Choroid plexus epithelial cell (primary cell): ENCODE measurements around the gene ORAI1.

Experiments used
- DNase-seq: peaks from one replicate; pipeline ENCODE4 v3.0.0-alpha.2; 2010; ENCODE audit warnings: low read depth
- H3K4me3 ChIP-seq: 2 replicates; pipeline ENCODE4 v1.5.1; 2011; ENCODE audit warnings: low read depth, mild to moderate bottlenecking, control low read depth, low read length, moderate library complexity
- TF ChIP-seq, protein P1 (sequence below): conservative IDR thresholded peaks from 2 replicates; pipeline ENCODE4 v1.5.1; 2011; ENCODE audit warnings: low read depth, mild to moderate bottlenecking, control low read depth, inconsistent platforms, low read length, moderate library complexity

The ORAI1 gene

DNA sequence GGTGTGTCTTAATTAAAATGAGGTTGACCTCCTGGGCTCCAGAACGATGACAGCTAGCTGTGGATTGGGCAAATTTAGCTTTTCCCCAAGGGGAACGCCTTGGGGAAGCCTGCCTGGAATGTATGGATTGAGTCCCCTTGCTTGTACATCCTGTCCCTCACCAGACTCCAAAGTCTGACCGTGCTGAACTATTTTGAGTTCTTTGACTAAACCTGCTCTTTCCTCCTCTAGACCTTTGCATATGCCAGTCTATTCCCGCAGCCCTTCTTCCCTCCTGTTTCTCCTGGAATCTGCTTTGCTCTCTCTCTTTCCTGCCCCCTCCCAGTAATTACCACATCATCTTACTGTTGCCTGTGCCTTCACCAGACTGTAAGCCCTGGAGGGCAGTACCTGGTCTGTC lies 34.0 kb upstream of the ORAI1 start:
- H3K4me3 ChIP-seq = no peak overlapping the region
- TF ChIP-seq, protein P1, sequence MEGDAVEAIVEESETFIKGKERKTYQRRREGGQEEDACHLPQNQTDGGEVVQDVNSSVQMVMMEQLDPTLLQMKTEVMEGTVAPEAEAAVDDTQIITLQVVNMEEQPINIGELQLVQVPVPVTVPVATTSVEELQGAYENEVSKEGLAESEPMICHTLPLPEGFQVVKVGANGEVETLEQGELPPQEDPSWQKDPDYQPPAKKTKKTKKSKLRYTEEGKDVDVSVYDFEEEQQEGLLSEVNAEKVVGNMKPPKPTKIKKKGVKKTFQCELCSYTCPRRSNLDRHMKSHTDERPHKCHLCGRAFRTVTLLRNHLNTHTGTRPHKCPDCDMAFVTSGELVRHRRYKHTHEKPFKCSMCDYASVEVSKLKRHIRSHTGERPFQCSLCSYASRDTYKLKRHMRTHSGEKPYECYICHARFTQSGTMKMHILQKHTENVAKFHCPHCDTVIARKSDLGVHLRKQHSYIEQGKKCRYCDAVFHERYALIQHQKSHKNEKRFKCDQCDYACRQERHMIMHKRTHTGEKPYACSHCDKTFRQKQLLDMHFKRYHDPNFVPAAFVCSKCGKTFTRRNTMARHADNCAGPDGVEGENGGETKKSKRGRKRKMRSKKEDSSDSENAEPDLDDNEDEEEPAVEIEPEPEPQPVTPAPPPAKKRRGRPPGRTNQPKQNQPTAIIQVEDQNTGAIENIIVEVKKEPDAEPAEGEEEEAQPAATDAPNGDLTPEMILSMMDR = no peak
- DNase-seq = no peak

DNA sequence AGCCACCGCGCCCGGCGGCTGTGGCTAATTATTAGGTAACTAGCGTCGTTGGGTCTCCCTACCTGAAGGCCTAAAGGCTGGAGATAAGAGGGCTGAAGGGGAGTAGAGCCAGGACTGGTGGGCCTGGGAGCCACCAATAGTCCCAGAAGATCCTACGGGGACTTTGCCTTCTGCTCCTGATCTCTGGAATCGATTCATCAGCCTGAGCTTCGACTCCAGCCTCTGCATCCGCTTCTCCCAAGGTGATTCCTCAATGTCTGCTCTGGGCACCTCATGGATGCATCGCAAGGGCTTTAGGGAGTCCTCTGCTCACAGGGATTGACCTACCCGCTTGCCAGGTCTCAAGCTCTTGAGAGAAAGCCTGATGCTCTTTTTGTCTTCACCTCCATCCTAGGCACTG lies 30.8 kb upstream of the ORAI1 start:
- no peak overlapping the region for H3K4me3 ChIP-seq
- no peak for DNase-seq
- TF ChIP-seq, protein P1 = no peak

DNA sequence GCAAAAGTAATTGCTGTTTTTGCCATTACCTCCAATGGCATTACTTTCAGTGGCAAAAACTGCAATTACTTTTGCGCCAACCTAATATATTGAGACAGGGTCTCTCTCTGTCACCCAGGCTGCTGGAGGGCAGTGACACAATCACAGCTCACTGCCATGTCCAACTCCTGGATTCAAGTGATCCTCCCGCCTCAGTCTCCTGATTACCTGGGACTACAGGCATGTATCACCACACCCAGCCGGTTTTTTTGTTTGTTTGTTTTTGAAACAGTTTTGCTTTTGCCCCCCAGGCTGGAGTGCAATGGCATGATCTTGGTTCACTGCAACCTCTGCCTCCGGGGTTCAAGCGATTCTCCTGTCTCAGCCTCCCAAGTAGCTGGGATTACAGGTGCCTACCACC lies 29.8 kb upstream of the ORAI1 start:
- TF ChIP-seq, protein P1 = no peak
- no peak for DNase-seq
- no peak overlapping the region for H3K4me3 ChIP-seq

DNA sequence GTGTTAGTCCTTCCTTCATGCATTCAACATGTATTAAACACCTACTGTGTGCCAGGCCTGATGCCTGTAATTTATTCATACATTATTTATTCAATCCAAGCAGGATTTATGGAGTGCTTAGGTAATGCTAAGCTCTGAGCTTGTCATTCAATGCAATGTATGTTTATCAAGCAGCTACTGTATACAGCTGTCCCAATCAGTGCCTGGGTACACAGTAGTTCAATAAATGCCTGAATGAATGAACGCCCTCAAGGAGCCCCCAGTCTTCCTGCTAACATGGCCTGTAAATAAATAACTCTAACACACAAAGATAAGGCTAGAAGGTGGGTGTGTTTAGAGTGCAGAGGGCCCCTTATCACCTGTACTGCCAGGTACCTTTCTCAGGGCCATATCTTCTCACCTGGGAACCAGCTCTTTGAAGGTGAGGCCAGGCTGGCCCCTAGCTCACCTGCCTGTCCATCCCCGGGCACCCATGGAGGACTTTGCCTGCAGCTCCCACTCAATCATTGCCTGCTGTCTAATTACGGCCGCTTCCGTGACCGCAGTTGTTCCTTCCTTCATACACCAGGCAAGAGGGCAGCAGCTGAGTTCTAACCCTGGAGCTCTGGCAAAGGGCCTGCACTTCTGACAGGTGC lies 25.5 kb upstream of the ORAI1 start:
- TF ChIP-seq, protein P1 = no peak
- H3K4me3 ChIP-seq = no peak overlapping the region
- DNase-seq = no peak

DNA sequence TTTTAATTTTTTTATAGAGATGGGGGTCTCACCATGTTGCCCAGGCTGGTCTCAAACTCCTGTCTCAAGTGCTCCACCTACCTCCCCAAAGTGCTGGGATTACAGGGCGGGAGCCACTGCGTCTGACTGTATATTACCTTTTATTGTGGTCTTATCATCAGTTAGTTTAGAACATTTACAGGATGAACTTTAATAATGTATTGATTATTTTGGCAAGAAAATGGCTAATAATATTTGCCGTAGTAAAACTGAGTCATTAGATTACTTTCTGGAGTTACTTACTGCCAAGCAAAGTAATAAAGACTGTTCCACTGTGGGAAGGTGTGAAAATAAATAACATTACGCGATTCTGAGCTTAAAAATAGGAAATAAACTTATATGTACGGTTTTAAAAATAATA lies 23.6 kb upstream of the ORAI1 start:
- no peak overlapping the region for H3K4me3 ChIP-seq
- DNase-seq = no peak
- TF ChIP-seq, protein P1 = no peak

DNA sequence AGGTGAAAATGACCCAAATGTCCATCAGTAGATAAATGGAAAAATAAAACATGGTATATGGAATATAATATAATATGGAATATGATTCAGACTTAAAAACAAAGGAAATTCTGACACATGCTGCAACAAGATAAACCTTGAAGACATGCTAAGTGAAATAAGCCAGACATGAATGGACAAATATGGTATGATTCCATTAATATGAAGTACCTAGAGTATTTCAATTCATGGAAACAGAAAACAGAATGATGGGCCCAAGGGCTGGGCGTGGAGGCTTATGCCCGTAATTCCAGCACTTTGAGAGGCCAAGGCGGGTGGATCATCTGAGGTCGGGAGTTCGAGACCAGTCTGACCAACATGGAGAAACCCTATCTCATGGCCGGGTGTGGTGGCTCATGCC lies 22.7 kb upstream of the ORAI1 start:
- H3K4me3 ChIP-seq = no peak overlapping the region
- no peak for DNase-seq
- TF ChIP-seq, protein P1 = no peak

DNA sequence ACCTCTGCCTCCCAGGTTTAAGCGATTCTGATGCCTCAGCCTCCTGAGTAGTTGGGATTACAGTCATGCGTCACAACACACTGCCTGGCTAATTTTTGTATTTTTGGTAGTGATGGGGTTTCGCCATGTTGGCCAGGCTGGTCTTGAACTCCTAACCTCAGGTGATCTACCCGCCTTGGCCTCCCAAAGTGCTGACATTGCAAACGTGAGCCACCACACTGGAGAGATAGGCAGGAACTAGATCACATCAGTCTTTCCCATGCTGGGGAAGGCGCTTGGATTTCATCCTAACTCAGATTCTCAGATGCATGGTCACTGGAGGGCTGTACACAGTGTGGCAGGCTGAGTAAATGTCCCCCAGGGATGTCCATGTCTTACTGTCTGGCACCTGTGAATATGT lies 18.0 kb upstream of the ORAI1 start:
- TF ChIP-seq, protein P1 = no peak
- no peak overlapping the region for H3K4me3 ChIP-seq
- DNase-seq = no peak
